ENCODE data around the gene ZNF451. TPM values are rescaled to one million over a fixed set of nuclear protein-coding genes. Genes with fewer than 3 reads are reported as not detected.

ZNF451 gene
- total RNA-seq, 1 experiment from 2014 or later: 62.3 TPM

GRCh38 chr6:57113105-57113504 is 23.1 kb downstream of the ZNF451 start:
- intact Hi-C loops (cut with micrococcal nuclease; ENCODE audit: unreplicated experiment): loop anchor here (10.0 kb wide), 1 partner anchor 62 kb away; the partner anchor contains the start of gene BAG2
- DNase-seq: no peak
- CTCF ChIA-PET: interaction anchor here (0.5 to 0.7 kb wide), 2 partner anchors 1003 to 1197 kb away, joined by 3 read pairs; no protein-coding TSS in a partner anchor
- no peak overlapping the region for H3K4me3 Mint-ChIP-seq (ENCODE audit: unreplicated experiment)
- peaks cover 11% of the 10 kb centered on the region for H3K36me3 Mint-ChIP-seq (ENCODE audit: insufficient read depth, unreplicated experiment)
- no TSS peak for BruUV-seq (replicated peaks)
- TF ChIP-seq CTCF (IDR thresholded peaks at IDR 0.05; ENCODE audit: insufficient read depth in 1 of 2, low read depth in 1 of 2, low read length in 1 of 2, severe bottlenecking in 1 of 2, unreplicated experiment in 1 of 2): no peak
- H3K27me3 Mint-ChIP-seq (ENCODE audit: insufficient read depth, unreplicated experiment): no peaks in the 10 kb centered on the region
- Histone ChIP-seq H3K27me3 (replicated peaks; ENCODE audit: control insufficient read depth, insufficient read depth, low read length) (no peaks in the 10 kb centered on the region), H3K4me1 (no peaks in the 10 kb centered on the region), H3K4me3 (ENCODE audit: low read depth, low read length) (no peak overlapping the region), H3K9me3 (no peaks in the 10 kb centered on the region), H3K36me3 (ENCODE audit: control insufficient read depth, insufficient read depth, low read length) (no peaks in the 10 kb centered on the region)
- H3K27ac Mint-ChIP-seq (ENCODE audit: unreplicated experiment): no peak overlapping the region
- POLR2A ChIA-PET: no interaction called here
- H3K9me3 Mint-ChIP-seq (ENCODE audit: unreplicated experiment): no peaks in the 10 kb centered on the region
- H3K4me1 Mint-ChIP-seq (ENCODE audit: low read depth, unreplicated experiment): peaks cover 7% of the 10 kb centered on the region

GRCh38 chr6:57116776-57117175 is 26.8 kb downstream of the ZNF451 start:
- DNase-seq: no peak
- H3K4me1 ChIP-seq: no peaks in the 10 kb centered on the region
- no peaks in the 10 kb centered on the region for H3K9me3 Mint-ChIP-seq (ENCODE audit: unreplicated experiment)
- no peak overlapping the region for H3K27ac Mint-ChIP-seq (ENCODE audit: unreplicated experiment)
- H3K27me3 Mint-ChIP-seq (ENCODE audit: insufficient read depth, unreplicated experiment): no peaks in the 10 kb centered on the region
- H3K4me3 ChIP-seq (ENCODE audit: low read depth, low read length): no peak overlapping the region
- H3K4me3 Mint-ChIP-seq (ENCODE audit: unreplicated experiment): no peak overlapping the region
- no peaks in the 10 kb centered on the region for H3K27me3 ChIP-seq (replicated peaks; ENCODE audit: control insufficient read depth, insufficient read depth, low read length)
- ChIA-PET CTCF (no interaction called here), POLR2A (no interaction called here)
- H3K36me3 ChIP-seq (ENCODE audit: control insufficient read depth, insufficient read depth, low read length): no peaks in the 10 kb centered on the region
- H3K9me3 ChIP-seq: no peaks in the 10 kb centered on the region
- intact Hi-C loops (cut with micrococcal nuclease; ENCODE audit: unreplicated experiment): loop anchor here (10.0 kb wide), 1 partner anchor 58 kb away; the partner anchor contains the start of gene BAG2
- no TSS peak for BruUV-seq (replicated peaks)
- H3K36me3 Mint-ChIP-seq (ENCODE audit: insufficient read depth, unreplicated experiment): no peaks in the 10 kb centered on the region
- TF ChIP-seq CTCF (IDR thresholded peaks at IDR 0.05; ENCODE audit: insufficient read depth in 1 of 2, low read depth in 1 of 2, low read length in 1 of 2, severe bottlenecking in 1 of 2, unreplicated experiment in 1 of 2): no peak
- peaks cover 7% of the 10 kb centered on the region for H3K4me1 Mint-ChIP-seq (ENCODE audit: low read depth, unreplicated experiment)

- H3K9me3 ChIP-seq: no peaks in the 10 kb centered on the region
- H3K4me1 ChIP-seq: no peaks in the 10 kb centered on the region
- H3K9me3 Mint-ChIP-seq (ENCODE audit: unreplicated experiment): no peaks in the 10 kb centered on the region
- ChIA-PET POLR2A (no interaction called here), CTCF (no interaction called here)
- no peak for DNase-seq
- peaks cover 7% of the 10 kb centered on the region for H3K4me1 Mint-ChIP-seq (ENCODE audit: low read depth, unreplicated experiment)
- intact Hi-C loops (cut with micrococcal nuclease; ENCODE audit: unreplicated experiment): loop anchor here (10.0 kb wide), 1 partner anchor 57 kb away; the partner anchor contains the start of gene BAG2
- no peak overlapping the region for H3K4me3 Mint-ChIP-seq (ENCODE audit: unreplicated experiment)
- H3K4me3 ChIP-seq (ENCODE audit: low read depth, low read length): no peak overlapping the region
- no peaks in the 10 kb centered on the region for H3K27me3 ChIP-seq (replicated peaks; ENCODE audit: control insufficient read depth, insufficient read depth, low read length)
- no peaks in the 10 kb centered on the region for H3K27me3 Mint-ChIP-seq (ENCODE audit: insufficient read depth, unreplicated experiment)
- TF ChIP-seq CTCF (IDR thresholded peaks at IDR 0.05; ENCODE audit: insufficient read depth in 1 of 2, low read depth in 1 of 2, low read length in 1 of 2, severe bottlenecking in 1 of 2, unreplicated experiment in 1 of 2): no peak
- H3K36me3 Mint-ChIP-seq (ENCODE audit: insufficient read depth, unreplicated experiment): no peaks in the 10 kb centered on the region
- H3K36me3 ChIP-seq (ENCODE audit: control insufficient read depth, insufficient read depth, low read length): no peaks in the 10 kb centered on the region
- H3K27ac Mint-ChIP-seq (ENCODE audit: unreplicated experiment): no peak overlapping the region
- BruUV-seq (replicated peaks): no TSS peak
Measured at GRCh38 chr6:57117796-57118195, 27.8 kb downstream of the ZNF451 start.

Data from Caco-2 (cell line).